Measurements from ENCODE around the gene CD93. TPM values are rescaled to one million over a fixed set of nuclear protein-coding genes. Genes with fewer than 3 reads are reported as not detected.

The CD93 gene
- polyA plus RNA-seq, 4 donors, result 0.67 to 36.7 (median 8.9) TPM

DNA sequence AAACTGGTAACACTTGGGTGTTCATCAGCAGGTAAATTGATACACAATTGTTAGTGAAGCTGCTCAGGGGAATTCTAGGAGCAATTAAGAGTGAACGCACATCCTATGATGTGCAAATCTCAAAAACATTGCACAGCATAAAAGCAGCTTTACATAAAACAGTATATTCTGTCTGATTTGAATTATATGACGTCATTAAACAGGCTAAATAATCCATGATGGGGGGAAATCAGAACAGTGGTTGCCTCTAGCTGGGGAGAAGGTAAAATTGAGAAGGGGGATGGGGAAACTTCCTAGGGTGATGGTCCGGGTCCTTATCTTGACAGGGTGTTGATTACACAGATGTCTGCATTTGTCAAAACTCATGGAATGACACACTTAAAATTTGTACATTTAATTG is 19.4 kb downstream of the CD93 start:
- Histone ChIP-seq H3K4me1 (ENCODE audit: control insufficient read depth in 3 of 3, insufficient read depth in 2 of 3, low read depth in 1 of 3, low read length in 2 of 3) (no peaks in the 10 kb centered on the region), H3K27ac (ENCODE audit: low read depth in 1 of 3, low read length in 2 of 3) (no peak overlapping the region), H3K36me3 (ENCODE audit: control insufficient read depth in 3 of 3, insufficient read depth in 2 of 3, low read depth in 1 of 3, low read length in 3 of 3) (no peaks in the 10 kb centered on the region), H3K9me3 (ENCODE audit: control insufficient read depth in 2 of 2, insufficient read depth in 1 of 2, low read depth in 1 of 2, low read length in 1 of 2) (no peaks in the 10 kb centered on the region), H3K4me3 (ENCODE audit: low read depth in 1 of 3, low read length in 3 of 3) (no peak overlapping the region), H3K27me3 (ENCODE audit: control insufficient read depth in 3 of 3, insufficient read depth in 3 of 3, low read length in 3 of 3) (no peaks in the 10 kb centered on the region)
- WGBS, 3 donors, result 77 to 88% (median 77%) methylated on average over 3 of the region's 3 CpGs
- FAIRE-seq, result no peak
- no peak for DNase-seq

GRCh38 chr20:23065266-23066201 is 20.6 kb downstream of the CD93 start:
- FAIRE-seq, result no peak
- Histone ChIP-seq H3K4me1 (ENCODE audit: control insufficient read depth in 3 of 3, insufficient read depth in 2 of 3, low read depth in 1 of 3, low read length in 2 of 3) (peaks cover 0 to 3% (median 0%) of the 10 kb centered on the region in 3 donors), H3K4me3 (ENCODE audit: low read depth in 1 of 3, low read length in 3 of 3) (no peak overlapping the region), H3K27ac (ENCODE audit: low read depth in 1 of 3, low read length in 2 of 3) (no peak overlapping the region), H3K27me3 (ENCODE audit: control insufficient read depth in 3 of 3, insufficient read depth in 3 of 3, low read length in 3 of 3) (no peaks in the 10 kb centered on the region), H3K36me3 (ENCODE audit: control insufficient read depth in 3 of 3, insufficient read depth in 2 of 3, low read depth in 1 of 3, low read length in 3 of 3) (no peaks in the 10 kb centered on the region), H3K9me3 (ENCODE audit: control insufficient read depth in 2 of 2, insufficient read depth in 1 of 2, low read depth in 1 of 2, low read length in 1 of 2) (no peaks in the 10 kb centered on the region)
- no peak for DNase-seq
- WGBS, 3 donors, result 27 to 63% (median 44%) methylated on average over 9 of the region's 9 CpGs

- Histone ChIP-seq H3K4me1 (ENCODE audit: control insufficient read depth in 3 of 3, insufficient read depth in 2 of 3, low read depth in 1 of 3, low read length in 2 of 3) (peaks cover 0 to 5% (median 0%) of the 10 kb centered on the region in 3 donors), H3K4me3 (ENCODE audit: low read depth in 1 of 3, low read length in 3 of 3) (no peak overlapping the region), H3K27ac (ENCODE audit: low read depth in 1 of 3, low read length in 2 of 3) (no peak overlapping the region), H3K27me3 (ENCODE audit: control insufficient read depth in 3 of 3, insufficient read depth in 3 of 3, low read length in 3 of 3) (no peaks in the 10 kb centered on the region), H3K9me3 (ENCODE audit: control insufficient read depth in 2 of 2, insufficient read depth in 1 of 2, low read depth in 1 of 2, low read length in 1 of 2) (no peaks in the 10 kb centered on the region), H3K36me3 (ENCODE audit: control insufficient read depth in 3 of 3, insufficient read depth in 2 of 3, low read depth in 1 of 3, low read length in 3 of 3) (no peaks in the 10 kb centered on the region)
- 68 to 77% (median 75%) methylated on average over 2 of the region's 2 CpGs for WGBS, 3 donors
- DNase-seq (no peak), FAIRE-seq (no peak)
Measured at GRCh38 chr20:23063581-23063980, 22.5 kb downstream of the CD93 start.

DNA sequence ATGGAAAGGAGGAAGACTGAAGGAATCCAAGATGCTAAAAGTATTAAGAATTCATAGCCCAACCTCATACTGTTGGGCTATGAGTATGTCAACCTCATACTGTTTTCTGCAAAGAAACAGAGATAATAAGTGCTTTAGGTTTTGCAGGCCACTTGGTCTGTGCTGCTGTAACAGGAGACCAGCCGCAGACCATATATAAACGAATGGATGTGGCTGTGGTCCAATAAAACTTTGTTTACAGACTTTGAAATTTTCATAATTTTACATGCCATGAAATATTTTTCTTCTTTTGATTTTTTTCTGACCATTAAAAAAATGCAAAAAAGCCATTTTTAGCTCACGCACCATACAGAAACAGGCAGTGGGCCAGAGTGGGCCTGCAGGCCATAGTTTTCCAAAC is 23.0 kb downstream of the CD93 start:
- DNase-seq, result no peak
- H3K9me3 ChIP-seq (ENCODE audit: control insufficient read depth in 2 of 2, insufficient read depth in 1 of 2, low read depth in 1 of 2, low read length in 1 of 2), result no peaks in the 10 kb centered on the region
- no peaks in the 10 kb centered on the region for H3K27me3 ChIP-seq (ENCODE audit: control insufficient read depth in 3 of 3, insufficient read depth in 3 of 3, low read length in 3 of 3)
- H3K27ac ChIP-seq (ENCODE audit: low read depth in 1 of 3, low read length in 2 of 3), result no peak overlapping the region
- no peaks in the 10 kb centered on the region for H3K36me3 ChIP-seq (ENCODE audit: control insufficient read depth in 3 of 3, insufficient read depth in 2 of 3, low read depth in 1 of 3, low read length in 3 of 3)
- peaks cover 0 to 5% (median 0%) of the 10 kb centered on the region in 3 donors for H3K4me1 ChIP-seq (ENCODE audit: control insufficient read depth in 3 of 3, insufficient read depth in 2 of 3, low read depth in 1 of 3, low read length in 2 of 3)
- FAIRE-seq, result no peak
- 74 to 85% (median 83%) methylated on average over 3 of the region's 3 CpGs for WGBS, 3 donors
- H3K4me3 ChIP-seq (ENCODE audit: low read depth in 1 of 3, low read length in 3 of 3), result no peak overlapping the region

- Histone ChIP-seq H3K27ac (ENCODE audit: low read depth in 1 of 3, low read length in 2 of 3) (peak overlapping the region in 1 of 3 donors; percentile 72), H3K36me3 (ENCODE audit: control insufficient read depth in 3 of 3, insufficient read depth in 2 of 3, low read depth in 1 of 3, low read length in 3 of 3) (no peaks in the 10 kb centered on the region), H3K4me1 (ENCODE audit: control insufficient read depth in 3 of 3, insufficient read depth in 2 of 3, low read depth in 1 of 3, low read length in 2 of 3) (peaks cover 0 to 5% (median 0%) of the 10 kb centered on the region in 3 donors), H3K9me3 (ENCODE audit: control insufficient read depth in 2 of 2, insufficient read depth in 1 of 2, low read depth in 1 of 2, low read length in 1 of 2) (no peaks in the 10 kb centered on the region), H3K27me3 (ENCODE audit: control insufficient read depth in 3 of 3, insufficient read depth in 3 of 3, low read length in 3 of 3) (no peaks in the 10 kb centered on the region), H3K4me3 (ENCODE audit: low read depth in 1 of 3, low read length in 3 of 3) (no peak overlapping the region)
- FAIRE-seq (no peak), DNase-seq (no peak)
Measured at GRCh38 chr20:23062632-23063031, 23.5 kb downstream of the CD93 start.

DNA sequence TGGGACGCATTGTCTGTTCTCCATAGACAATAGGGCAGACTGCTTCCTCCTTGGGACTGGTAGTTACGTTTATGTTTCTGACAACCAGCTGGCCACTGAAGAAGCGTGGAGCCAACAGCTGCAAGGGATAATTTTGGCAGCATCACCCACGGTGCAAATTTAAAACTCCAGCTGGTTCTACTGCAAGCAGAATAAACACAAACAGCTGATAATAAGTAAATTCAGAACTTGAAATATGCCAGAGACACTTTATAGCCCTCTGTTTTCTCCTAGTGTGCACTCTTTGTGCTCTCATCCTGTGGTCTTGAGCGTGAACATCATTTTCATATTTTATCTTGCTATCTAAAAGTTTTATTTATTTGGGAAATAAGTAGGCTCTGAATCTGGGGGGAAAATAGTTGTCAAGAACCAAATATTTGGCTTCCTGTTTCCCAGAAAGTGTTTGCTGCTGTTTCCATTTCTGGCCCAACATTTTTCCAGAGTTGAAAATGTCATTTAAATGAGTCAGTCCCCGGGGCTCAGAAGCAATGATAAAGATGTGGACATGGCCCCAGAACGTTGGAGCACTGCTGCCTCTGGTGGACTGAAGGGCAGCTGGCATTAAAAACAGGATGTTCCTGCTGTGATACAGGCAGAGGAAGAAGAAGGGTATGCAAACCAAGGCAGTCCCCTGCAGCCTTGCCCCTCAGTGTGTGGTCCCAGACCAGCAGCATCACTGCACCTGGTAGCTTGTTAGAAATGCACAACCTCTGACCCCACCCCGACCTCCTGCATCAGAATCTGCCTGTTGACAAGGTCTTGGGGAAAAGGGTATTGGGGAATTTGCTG is 24.2 kb downstream of the CD93 start:
- 31 to 43% (median 34%) methylated on average over 8 of the region's 8 CpGs for WGBS, 3 donors
- H3K27ac ChIP-seq (ENCODE audit: low read depth in 1 of 3, low read length in 2 of 3), result peak overlapping the region in 1 of 3 donors; percentile 72

GRCh38 chr20:23061262-23061661 is 24.9 kb downstream of the CD93 start:
- H3K27me3 ChIP-seq (ENCODE audit: control insufficient read depth in 3 of 3, insufficient read depth in 3 of 3, low read length in 3 of 3), result no peaks in the 10 kb centered on the region
- H3K27ac ChIP-seq (ENCODE audit: low read depth in 1 of 3, low read length in 2 of 3), result peak overlapping the region in 1 of 3 donors; percentile 69
- H3K36me3 ChIP-seq (ENCODE audit: control insufficient read depth in 3 of 3, insufficient read depth in 2 of 3, low read depth in 1 of 3, low read length in 3 of 3), result no peaks in the 10 kb centered on the region
- WGBS, 3 donors, result 66 to 85% (median 80%) methylated on average over 5 of the region's 5 CpGs
- no peaks in the 10 kb centered on the region for H3K9me3 ChIP-seq (ENCODE audit: control insufficient read depth in 2 of 2, insufficient read depth in 1 of 2, low read depth in 1 of 2, low read length in 1 of 2)
- FAIRE-seq (no peak), DNase-seq (no peak)
- H3K4me3 ChIP-seq (ENCODE audit: low read depth in 1 of 3, low read length in 3 of 3), result no peak overlapping the region
- H3K4me1 ChIP-seq (ENCODE audit: control insufficient read depth in 3 of 3, insufficient read depth in 2 of 3, low read depth in 1 of 3, low read length in 2 of 3), result peaks cover 0 to 5% (median 0%) of the 10 kb centered on the region in 3 donors

More for the DNA sequence above, 24.2 kb downstream of the CD93 start:
- H3K4me3 ChIP-seq (ENCODE audit: low read depth in 1 of 3, low read length in 3 of 3), result no peak overlapping the region
- DNase-seq, result peak; percentile 10 to 33
- no peaks in the 10 kb centered on the region for H3K36me3 ChIP-seq (ENCODE audit: control insufficient read depth in 3 of 3, insufficient read depth in 2 of 3, low read depth in 1 of 3, low read length in 3 of 3)
- H3K9me3 ChIP-seq (ENCODE audit: control insufficient read depth in 2 of 2, insufficient read depth in 1 of 2, low read depth in 1 of 2, low read length in 1 of 2), result no peaks in the 10 kb centered on the region
- no peak for FAIRE-seq
- H3K27me3 ChIP-seq (ENCODE audit: control insufficient read depth in 3 of 3, insufficient read depth in 3 of 3, low read length in 3 of 3), result no peaks in the 10 kb centered on the region
- peaks cover 0 to 5% (median 0%) of the 10 kb centered on the region in 3 donors for H3K4me1 ChIP-seq (ENCODE audit: control insufficient read depth in 3 of 3, insufficient read depth in 2 of 3, low read depth in 1 of 3, low read length in 2 of 3)

- WGBS, 3 donors, result 76 to 80% (median 78%) methylated on average over 4 of the region's 4 CpGs
- no peaks in the 10 kb centered on the region for H3K36me3 ChIP-seq (ENCODE audit: control insufficient read depth in 3 of 3, insufficient read depth in 2 of 3, low read depth in 1 of 3, low read length in 3 of 3)
- DNase-seq (no peak), FAIRE-seq (no peak)
- H3K27me3 ChIP-seq (ENCODE audit: control insufficient read depth in 3 of 3, insufficient read depth in 3 of 3, low read length in 3 of 3), result no peaks in the 10 kb centered on the region
- H3K9me3 ChIP-seq (ENCODE audit: control insufficient read depth in 2 of 2, insufficient read depth in 1 of 2, low read depth in 1 of 2, low read length in 1 of 2), result no peaks in the 10 kb centered on the region
- H3K4me1 ChIP-seq (ENCODE audit: control insufficient read depth in 3 of 3, insufficient read depth in 2 of 3, low read depth in 1 of 3, low read length in 2 of 3), result peaks cover 0 to 5% (median 0%) of the 10 kb centered on the region in 3 donors
- H3K27ac ChIP-seq (ENCODE audit: low read depth in 1 of 3, low read length in 2 of 3), result no peak overlapping the region
- no peak overlapping the region for H3K4me3 ChIP-seq (ENCODE audit: low read depth in 1 of 3, low read length in 3 of 3)
Measured at GRCh38 chr20:23060629-23061028, 25.5 kb downstream of the CD93 start.
